ENCODE measurements around the gene TM6SF1. TPM values are rescaled to one million over a fixed set of nuclear protein-coding genes. Genes with fewer than 3 reads are reported as not detected.
"Not testable (repeated sequence)": the region's sequence is repeated elsewhere in the genome, so short reads cannot be mapped to it uniquely, and the experiment has no call there.

TM6SF1 gene
- total RNA-seq, 4 donors from 2014 or later: 7.8 to 19.9 (median 12.8) TPM

GRCh38 chr15:83066734-83067637, 40.5 kb upstream of the TM6SF1 start, which contains the start of gene BTBD1:
Gene BTBD1, minus strand, starts transcription at chr15:83067252. Its CDS starts 101 bp downstream, at chr15:83067151.
- 1 to 3% methylated on average over 4 to 25 of the region's 90 CpGs for WGBS, 2 donors
- Histone ChIP-seq H3K27ac (peak within 1 kb of the TSS; percentile 90 to 97 (median 96)), H3K27me3 (no peaks in the 10 kb centered on the region), H3K4me1 (peaks cover 33 to 35% of the 10 kb centered on the region in 2 donors), H3K9me3 (no peaks in the 10 kb centered on the region), H3K36me3 (no peaks in the 10 kb centered on the region), H3K4me3 (replicated peaks in 1 of 3) (peak within 1 kb of the TSS; percentile 11 to 92 (median 82))
- no peak for TF ChIP-seq CTCF (IDR thresholded peaks at IDR 0.05)
- peak; percentile 76 to 91 for TF ChIP-seq POLR2A (IDR thresholded peaks at IDR 0.05)
- intact Hi-C loops (cut with DNase I): loop anchor here (10.0 kb wide), 1 partner anchor 138 kb away; the partner anchor contains the start of gene HDGFL3
- DNase-seq: peak; percentile 98

- 53 to 70% methylated on average over 11 of the region's 12 CpGs for WGBS, 2 donors
- Histone ChIP-seq H3K36me3 (no peaks in the 10 kb centered on the region), H3K4me1 (peaks cover 31% of the 10 kb centered on the region in 2 donors), H3K9me3 (no peaks in the 10 kb centered on the region), H3K27me3 (no peaks in the 10 kb centered on the region), H3K4me3 (replicated peaks in 1 of 3) (peak overlapping the region in 1 of 3 donors; percentile 82), H3K27ac (peak overlapping the region; percentile 90 to 97 (median 96))
- no peak for DNase-seq
- intact Hi-C loops (cut with DNase I): loop anchor here (10.0 kb wide), 1 partner anchor 137 kb away; the partner anchor contains the start of gene HDGFL3
- no peak for TF ChIP-seq CTCF (IDR thresholded peaks at IDR 0.05)
- TF ChIP-seq POLR2A (IDR thresholded peaks at IDR 0.05): no peak
Observed at GRCh38 chr15:83067638-83067962, 39.8 kb upstream of the TM6SF1 start.

- TF ChIP-seq CTCF (IDR thresholded peaks at IDR 0.05) (no peak), POLR2A (IDR thresholded peaks at IDR 0.05) (no peak)
- Histone ChIP-seq H3K27me3 (no peaks in the 10 kb centered on the region), H3K4me3 (replicated peaks in 1 of 3) (no peak overlapping the region), H3K9me3 (no peaks in the 10 kb centered on the region), H3K36me3 (no peaks in the 10 kb centered on the region), H3K4me1 (peaks cover 27 to 29% of the 10 kb centered on the region in 2 donors), H3K27ac (peak overlapping the region; percentile 90 to 97 (median 96))
- 86 to 93% methylated on average over 6 of the region's 6 CpGs for WGBS, 2 donors
- intact Hi-C loops (cut with DNase I): loop anchor here (10.0 kb wide), 1 partner anchor 137 kb away; the partner anchor contains the start of gene HDGFL3
- DNase-seq: no peak
Observed at GRCh38 chr15:83068054-83068453, 39.4 kb upstream of the TM6SF1 start.

- intact Hi-C loops (cut with DNase I): loop anchor here (10.0 kb wide), 1 partner anchor 136 kb away; the partner anchor contains the start of gene HDGFL3
- DNase-seq: not testable (repeated sequence)
- 63 to 64% methylated on average over 4 to 6 of the region's 6 CpGs for WGBS, 2 donors
Observed at GRCh38 chr15:83069211-83069642, 38.2 kb upstream of the TM6SF1 start.

GRCh38 chr15:83077491-83078230, 29.8 kb upstream of the TM6SF1 start:
- H3K27me3 ChIP-seq: no peaks in the 10 kb centered on the region
- DNase-seq: no peak
- no peak overlapping the region for H3K27ac ChIP-seq
- no peaks in the 10 kb centered on the region for H3K36me3 ChIP-seq
- TF ChIP-seq POLR2A (IDR thresholded peaks at IDR 0.05) (no peak), CTCF (IDR thresholded peaks at IDR 0.05) (no peak)
- intact Hi-C loops (cut with DNase I): no loop called here
- no peaks in the 10 kb centered on the region for H3K9me3 ChIP-seq
- no peaks in the 10 kb centered on the region for H3K4me1 ChIP-seq
- no peak overlapping the region for H3K4me3 ChIP-seq (replicated peaks in 1 of 3)
- 57 to 66% methylated on average over 5 of the region's 5 CpGs for WGBS, 2 donors

More at GRCh38 chr15:83069211-83069642, 38.2 kb upstream of the TM6SF1 start:
- not testable (repeated sequence) for H3K4me3 ChIP-seq (replicated peaks in 1 of 3); H3K36me3 ChIP-seq; H3K27ac ChIP-seq; H3K9me3 ChIP-seq; H3K27me3 ChIP-seq
- peaks cover 18 to 19% of the 10 kb centered on the region in 2 donors for H3K4me1 ChIP-seq

Data from thyroid gland (tissue), 4 donors.